HG03175 (cell line): ENCODE results near the gene NOL9.

ENCODE experiments used
- ATAC-seq: cut with Tn5 transposase; IDR thresholded peaks from one replicate; pipeline ENCODE4 v1.9.1; 2021; ENCODE audit warnings: mild to moderate bottlenecking, moderate library complexity; ENCODE audit not compliant: unreplicated experiment

Gene NOL9

GRCh38 chr1:6491081-6491449 is 63.2 kb downstream of the NOL9 start:
- no peak for ATAC-seq

- ATAC-seq: peak; percentile 57
Measured at GRCh38 chr1:6490181-6491080, 63.9 kb downstream of the NOL9 start.

GRCh38 chr1:6489799-6490180 is 64.5 kb downstream of the NOL9 start:
- ATAC-seq: peak; percentile 58

GRCh38 chr1:6489383-6489765 is 64.9 kb downstream of the NOL9 start:
- ATAC-seq: no peak

- no peak for ATAC-seq
Measured at GRCh38 chr1:6488602-6489382, 65.5 kb downstream of the NOL9 start.

GRCh38 chr1:6487804-6488484 is 66.4 kb downstream of the NOL9 start:
- no peak for ATAC-seq

- ATAC-seq: peak; percentile 46
Measured at GRCh38 chr1:6486433-6487011, 67.8 kb downstream of the NOL9 start.

- ATAC-seq: no peak
Measured at GRCh38 chr1:6485168-6486101, 68.9 kb downstream of the NOL9 start.

GRCh38 chr1:6484826-6485167 is 69.5 kb downstream of the NOL9 start:
- no peak for ATAC-seq

- ATAC-seq: no peak
Measured at GRCh38 chr1:6483761-6484117, 70.6 kb downstream of the NOL9 start.

- ATAC-seq: no peak
Measured at GRCh38 chr1:6483017-6483760, 71.1 kb downstream of the NOL9 start.

GRCh38 chr1:6481820-6482219 is 72.5 kb downstream of the NOL9 start:
- ATAC-seq: no peak

GRCh38 chr1:6477039-6477820 is 77.1 kb downstream of the NOL9 start:
- no peak for ATAC-seq

GRCh38 chr1:6476483-6476882 is 77.8 kb downstream of the NOL9 start:
- no peak for ATAC-seq

GRCh38 chr1:6475381-6476133 is 78.8 kb downstream of the NOL9 start:
- no peak for ATAC-seq

- no peak for ATAC-seq
Measured at GRCh38 chr1:6474815-6475282, 79.5 kb downstream of the NOL9 start.

- ATAC-seq: no peak
Measured at GRCh38 chr1:6473974-6474814, 80.1 kb downstream of the NOL9 start.
